Measurements from ENCODE around the gene WBP4. TPM values are rescaled to one million over a fixed set of nuclear protein-coding genes. Genes with fewer than 3 reads are reported as not detected.

The WBP4 gene
- total RNA-seq, 6 donors from 2014 or later: 7.0 to 18.3 (median 8.9) TPM

GRCh38 chr13:41054212-41054877 lies 7.0 kb upstream of the WBP4 start:
- Histone ChIP-seq H3K4me1 (peaks cover 61 to 87% (median 73%) of the 10 kb centered on the region in 4 donors), H3K27ac (peak overlapping the region in 3 of 4 donors; percentile 31 to 69 (median 59)), H3K27me3 (no peaks in the 10 kb centered on the region), H3K4me3 (no peak overlapping the region), H3K36me3 (no peaks in the 10 kb centered on the region), H3K9me3 (no peaks in the 10 kb centered on the region)
- TF ChIP-seq CTCF (IDR thresholded peaks at IDR 0.05): peak in 4 of 6 experiments; percentile 25 to 54 (median 49)
- TF ChIP-seq EP300 (IDR thresholded peaks at IDR 0.05): no peak
- no peak for TF ChIP-seq POLR2A (IDR thresholded peaks at IDR 0.05)
- TF ChIP-seq POLR2AphosphoS5 (IDR thresholded peaks at IDR 0.05): no peak
- 48 to 54% methylated on average over 9 of the region's 9 CpGs for WGBS, 2 donors
- DNase-seq: no peak
- peak; percentile 55 to 68 for ATAC-seq (ENCODE audit: low FRiP score in 2 of 2)

- ATAC-seq (ENCODE audit: low FRiP score in 2 of 2): no peak
- Histone ChIP-seq H3K27ac (peak overlapping the region in 2 of 4 donors; percentile 50 to 69), H3K4me1 (peaks cover 61 to 83% (median 67%) of the 10 kb centered on the region in 4 donors), H3K36me3 (no peaks in the 10 kb centered on the region), H3K4me3 (no peak overlapping the region), H3K27me3 (no peaks in the 10 kb centered on the region), H3K9me3 (no peaks in the 10 kb centered on the region)
- no peak for TF ChIP-seq POLR2AphosphoS5 (IDR thresholded peaks at IDR 0.05)
- no peak for TF ChIP-seq POLR2A (IDR thresholded peaks at IDR 0.05)
- WGBS, 2 donors: 86 to 89% methylated on average over 5 of the region's 5 CpGs
- no peak for DNase-seq
Observed at GRCh38 chr13:41054919-41055619, 6.2 kb upstream of the WBP4 start.

GRCh38 chr13:41056194-41056593 lies 5.1 kb upstream of the WBP4 start:
- Histone ChIP-seq H3K27me3 (no peaks in the 10 kb centered on the region), H3K9me3 (no peaks in the 10 kb centered on the region), H3K27ac (no peak overlapping the region), H3K36me3 (no peaks in the 10 kb centered on the region), H3K4me1 (peaks cover 56 to 72% (median 62%) of the 10 kb centered on the region in 4 donors), H3K4me3 (no peak overlapping the region)
- TF ChIP-seq CTCF (IDR thresholded peaks at IDR 0.05): no peak
- no peak for TF ChIP-seq POLR2A (IDR thresholded peaks at IDR 0.05)
- TF ChIP-seq POLR2AphosphoS5 (IDR thresholded peaks at IDR 0.05): no peak
- TF ChIP-seq EP300 (IDR thresholded peaks at IDR 0.05): no peak
- DNase-seq (no peak), ATAC-seq (ENCODE audit: low FRiP score in 2 of 2) (no peak)

- TF ChIP-seq POLR2AphosphoS5 (IDR thresholded peaks at IDR 0.05) (no peak), CTCF (IDR thresholded peaks at IDR 0.05) (no peak), EP300 (IDR thresholded peaks at IDR 0.05) (no peak), POLR2A (IDR thresholded peaks at IDR 0.05) (no peak)
- H3K4me3 ChIP-seq: no peak overlapping the region
- ATAC-seq (ENCODE audit: low FRiP score in 2 of 2) (no peak), DNase-seq (no peak)
- no peaks in the 10 kb centered on the region for H3K27me3 ChIP-seq
- no peaks in the 10 kb centered on the region for H3K9me3 ChIP-seq
- no peaks in the 10 kb centered on the region for H3K36me3 ChIP-seq
- peaks cover 54 to 70% (median 62%) of the 10 kb centered on the region in 4 donors for H3K4me1 ChIP-seq
- no peak overlapping the region for H3K27ac ChIP-seq
- WGBS, 2 donors: 86 to 87% methylated on average over 11 of the region's 11 CpGs
Observed at GRCh38 chr13:41056826-41057711, 4.2 kb upstream of the WBP4 start.
